Activated CD4-positive, alpha-beta T cell treated with anti-CD3 and anti-CD28 coated beads for 36 hours (primary cell): ENCODE results near the gene VPS16. TPM values are rescaled to one million over a fixed set of nuclear protein-coding genes. Genes with fewer than 3 reads are reported as not detected.
A peak's percentile ranks its signal among the peaks of the same experiment; 100 is the strongest.
"Not testable (repeated sequence)": the region's sequence is repeated elsewhere in the genome, so short reads cannot be mapped to it uniquely, and the experiment has no call there.

ENCODE experiments used
- ATAC-seq: fragments of 200-7000 bp; cut with Tn5 transposase; one replicate; pipeline ENCODE4 v1.10.0; 2021; ENCODE audit warnings: mild to moderate bottlenecking, moderate library complexity
- CTCF ChIA-PET: fragments of 350-600 bp; sonication (Branson Sonifier 250); formaldehyde crosslinking; loops from one replicate; lab custom pipeline; 2021; ENCODE audit warnings: antibody characterized with exemption; lab: Charles Lee
- POLR2A ChIA-PET: fragments of 350-600 bp; sonication (Branson Sonifier 250); formaldehyde crosslinking; loops from one replicate; lab custom pipeline; 2021; ENCODE audit warnings: antibody characterized with exemption, inconsistent platforms; lab: Charles Lee
- DNase-seq: peaks from one replicate; pipeline ENCODE4 v3.0.0-alpha.2; 2020
- H3K27ac Mint-ChIP-seq: one replicate; pipeline ENCODE4 v1.8.0; 2021; ENCODE audit warnings: mixed read lengths
- H3K27me3 Mint-ChIP-seq: one replicate; pipeline ENCODE4 v1.8.0; 2021; ENCODE audit warnings: mixed read lengths
- H3K36me3 Mint-ChIP-seq: one replicate; pipeline ENCODE4 v1.8.0; 2021; ENCODE audit warnings: low read depth, mixed read lengths
- H3K4me1 Mint-ChIP-seq: one replicate; pipeline ENCODE4 v1.8.0; 2021; ENCODE audit warnings: mixed read lengths
- H3K4me3 Mint-ChIP-seq: one replicate; pipeline ENCODE4 v1.8.0; 2021; ENCODE audit warnings: mild to moderate bottlenecking, moderate library complexity, mixed read lengths
- H3K9me3 Mint-ChIP-seq: one replicate; pipeline ENCODE4 v1.8.0; 2021; ENCODE audit warnings: low read depth, mixed read lengths
- intact Hi-C, 2 experiments: fragments of 100-400 bp; cut with DNase I in 1 of 2; cut with micrococcal nuclease in 1 of 2; formaldehyde crosslinking; loops; one replicate each; pipeline versions ENCODE4 v1.14.2 to v1.15.1; 2022 to 2024; cut with DNase I, micrococcal nuclease
- total RNA-seq, 2 experiments: library from RNA; stranded (reverse); gene quantifications; one replicate each; pipeline ENCODE4 v1.2.3, GENCODE V29; 2021

The VPS16 gene
- total RNA-seq, 2 experiments from 2014 or later = 32.3 to 47.6 TPM

- ATAC-seq = no peak
- Mint-ChIP-seq H3K27me3 (no peaks in the 10 kb centered on the region), H3K36me3 (peaks cover 20% of the 10 kb centered on the region), H3K4me3 (no peak overlapping the region), H3K4me1 (peaks cover 67% of the 10 kb centered on the region), H3K27ac (peak overlapping the region; percentile 52), H3K9me3 (no peaks in the 10 kb centered on the region)
- ChIA-PET POLR2A (interaction anchor here (0.6 kb wide), 3 partner anchors 30 to 151 kb away, joined by 3 to 4 read pairs (median 3); no protein-coding TSS in a partner anchor), CTCF (interaction anchor here (0.7 to 1.8 kb wide), 3 partner anchors 9 to 192 kb away, joined by 3 to 6 read pairs (median 3); no protein-coding TSS in a partner anchor)
- no peak for DNase-seq
- intact Hi-C loops = no loop called here
Measured at GRCh38 chr20:2888224-2888955, 47.8 kb downstream of the VPS16 start.

GRCh38 chr20:2889209-2889608 is 48.7 kb downstream of the VPS16 start:
- ChIA-PET POLR2A (interaction anchor here (0.6 kb wide), 1 partner anchor 29 kb away, joined by 4 read pairs; no protein-coding TSS in a partner anchor), CTCF (interaction anchor here (1.0 kb wide), 1 partner anchor 114 kb away, joined by 3 read pairs; no protein-coding TSS in a partner anchor)
- H3K4me1 Mint-ChIP-seq = peaks cover 61% of the 10 kb centered on the region
- H3K27me3 Mint-ChIP-seq = no peaks in the 10 kb centered on the region
- no peak for ATAC-seq
- peaks cover 19% of the 10 kb centered on the region for H3K36me3 Mint-ChIP-seq
- H3K27ac Mint-ChIP-seq = no peak overlapping the region
- peaks cover 1% of the 10 kb centered on the region for H3K9me3 Mint-ChIP-seq
- DNase-seq = no peak
- no peak overlapping the region for H3K4me3 Mint-ChIP-seq
- intact Hi-C loops = no loop called here

GRCh38 chr20:2889797-2890196 is 49.3 kb downstream of the VPS16 start:
- Mint-ChIP-seq H3K4me1 (peaks cover 55% of the 10 kb centered on the region), H3K27ac (no peak overlapping the region), H3K9me3 (peaks cover 2% of the 10 kb centered on the region), H3K4me3 (no peak overlapping the region), H3K27me3 (no peaks in the 10 kb centered on the region), H3K36me3 (peaks cover 20% of the 10 kb centered on the region)
- DNase-seq = no peak
- ChIA-PET POLR2A (no interaction called here), CTCF (interaction anchor here (0.6 to 1.2 kb wide), 3 partner anchors 15 to 1530 kb away, joined by 3 read pairs; no protein-coding TSS in a partner anchor)
- ATAC-seq = no peak
- intact Hi-C loops = loop anchor here in 1 of 2 experiments (10.0 kb wide), 1 partner anchor 55 kb away; no protein-coding TSS in a partner anchor

DNA sequence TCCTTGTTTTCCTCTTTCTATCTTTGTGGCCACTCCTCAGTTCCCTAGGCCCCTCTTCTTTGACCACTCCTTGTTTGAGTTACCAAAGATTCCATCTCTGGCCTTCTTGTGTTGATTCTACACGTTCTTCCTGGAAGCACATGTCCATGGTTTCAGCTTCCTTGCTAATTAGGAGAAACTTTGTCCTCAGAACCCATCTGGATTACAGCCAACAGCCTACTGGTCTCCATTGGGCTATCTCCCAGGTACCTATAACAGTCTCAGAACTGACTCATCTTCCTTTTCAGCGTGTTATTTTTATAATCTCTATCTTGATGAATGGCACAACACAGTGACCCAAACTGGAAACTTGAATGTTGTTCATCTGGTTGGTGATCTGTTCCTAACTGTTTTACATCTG is 50.2 kb downstream of the VPS16 start:
- Mint-ChIP-seq H3K4me3 (no peak overlapping the region), H3K27ac (peak overlapping the region; percentile 59), H3K4me1 (peaks cover 45% of the 10 kb centered on the region), H3K9me3 (peaks cover 2% of the 10 kb centered on the region), H3K27me3 (no peaks in the 10 kb centered on the region), H3K36me3 (peaks cover 20% of the 10 kb centered on the region)
- intact Hi-C loops = loop anchor here in 1 of 2 experiments (10.0 kb wide), 1 partner anchor 54 kb away; no protein-coding TSS in a partner anchor
- ChIA-PET POLR2A (no interaction called here), CTCF (interaction anchor here (1.2 kb wide), 1 partner anchor 16 kb away, joined by 3 read pairs; no protein-coding TSS in a partner anchor)
- peak; percentile 39 for ATAC-seq
- DNase-seq = no peak

DNA sequence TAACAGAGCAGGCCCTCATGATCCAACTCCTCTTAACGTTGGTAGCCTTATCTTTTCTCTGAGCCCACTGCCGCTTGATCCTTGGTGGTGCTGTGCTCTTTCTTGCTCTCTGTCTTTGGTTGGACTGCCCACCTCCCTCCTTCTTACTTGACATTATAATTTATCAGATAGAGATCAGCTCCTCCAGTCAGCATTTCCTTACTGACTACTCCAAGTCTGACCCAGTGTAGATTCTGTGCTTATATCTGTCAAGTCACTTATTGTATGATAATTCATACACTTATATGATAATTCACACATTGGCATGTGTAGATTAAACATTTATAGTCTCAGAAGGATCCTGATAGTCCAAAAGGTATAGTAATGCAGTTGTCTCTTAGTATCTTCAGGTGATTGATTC is 50.8 kb downstream of the VPS16 start:
- ATAC-seq (no peak), DNase-seq (no peak)
- Mint-ChIP-seq H3K36me3 (peaks cover 22% of the 10 kb centered on the region), H3K4me3 (no peak overlapping the region), H3K27me3 (no peaks in the 10 kb centered on the region), H3K4me1 (peaks cover 42% of the 10 kb centered on the region), H3K9me3 (peaks cover 2% of the 10 kb centered on the region), H3K27ac (peak overlapping the region; percentile 59)
- intact Hi-C loops = loop anchor here in 1 of 2 experiments (10.0 kb wide), 1 partner anchor 53 kb away; no protein-coding TSS in a partner anchor
- ChIA-PET CTCF (no interaction called here), POLR2A (no interaction called here)

DNA sequence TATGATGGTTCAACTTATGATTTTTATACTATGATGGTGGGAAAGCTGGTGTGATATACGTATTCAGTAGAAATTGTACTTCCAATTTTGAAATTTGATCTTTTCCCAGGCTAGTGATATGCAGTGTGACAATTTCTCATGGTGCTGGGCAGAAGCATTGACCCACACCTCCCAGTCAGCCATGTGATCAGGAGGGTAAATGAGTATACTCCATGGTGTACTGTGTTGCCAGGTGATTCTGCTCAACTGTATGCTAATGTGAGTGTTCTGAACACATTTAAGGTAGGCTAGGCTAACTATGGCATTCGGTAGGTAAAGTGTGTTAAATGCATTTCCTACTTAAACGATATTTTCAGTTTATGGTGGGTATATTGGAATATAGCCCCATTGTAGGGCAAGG is 51.8 kb downstream of the VPS16 start:
- DNase-seq = no peak
- Mint-ChIP-seq H3K4me3 (no peak overlapping the region), H3K36me3 (peaks cover 25% of the 10 kb centered on the region), H3K4me1 (peaks cover 45% of the 10 kb centered on the region), H3K27me3 (no peaks in the 10 kb centered on the region), H3K9me3 (peaks cover 2% of the 10 kb centered on the region), H3K27ac (no peak overlapping the region)
- intact Hi-C loops = loop anchor here in 1 of 2 experiments (10.0 kb wide), 1 partner anchor 52 kb away; no protein-coding TSS in a partner anchor
- ATAC-seq = no peak
- ChIA-PET CTCF (interaction anchor here (0.6 kb wide), 1 partner anchor 441 kb away, joined by 4 read pairs; no protein-coding TSS in a partner anchor), POLR2A (interaction anchor here (0.6 kb wide), 1 partner anchor 21 kb away, joined by 3 read pairs; no protein-coding TSS in a partner anchor)

DNA sequence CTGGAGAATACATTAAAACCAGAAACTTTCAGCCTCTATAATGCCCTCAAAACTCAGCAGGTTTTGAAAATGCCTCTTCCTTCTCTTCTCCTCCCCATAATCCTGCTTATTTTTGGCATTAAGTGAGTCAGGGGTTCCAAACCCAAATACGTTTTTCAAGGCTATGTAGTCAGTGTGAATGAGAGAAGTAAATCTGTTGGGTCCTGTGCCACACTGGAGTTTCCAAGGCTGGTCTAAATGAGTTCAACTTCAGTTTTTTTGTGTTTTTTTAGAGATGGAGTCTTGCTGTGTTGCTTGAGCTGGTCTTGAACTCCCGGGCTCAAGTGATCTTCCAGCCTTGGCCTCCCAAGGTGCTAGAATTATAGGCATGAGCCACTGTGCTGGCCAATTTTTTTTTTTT is 53.7 kb downstream of the VPS16 start:
- Mint-ChIP-seq H3K4me3 (no peak overlapping the region), H3K4me1 (peaks cover 39% of the 10 kb centered on the region), H3K27ac (no peak overlapping the region), H3K36me3 (peaks cover 21% of the 10 kb centered on the region), H3K27me3 (no peaks in the 10 kb centered on the region), H3K9me3 (peaks cover 2% of the 10 kb centered on the region)
- ATAC-seq (no peak), DNase-seq (no peak)
- POLR2A ChIA-PET = no interaction called here
- intact Hi-C loops = loop anchor here in 1 of 2 experiments (10.0 kb wide), 1 partner anchor 51 kb away; no protein-coding TSS in a partner anchor
- CTCF ChIA-PET = interaction anchor here (0.7 kb wide), 1 partner anchor 29 kb away, joined by 5 read pairs; no protein-coding TSS in a partner anchor

- intact Hi-C loops = loop anchor here in 1 of 2 experiments (10.0 kb wide), 1 partner anchor 50 kb away; no protein-coding TSS in a partner anchor
- H3K27ac Mint-ChIP-seq, POLR2A ChIA-PET, H3K9me3 Mint-ChIP-seq, H3K27me3 Mint-ChIP-seq, DNase-seq, ATAC-seq, H3K4me3 Mint-ChIP-seq: not testable (repeated sequence)
- CTCF ChIA-PET = interaction anchor here (0.7 to 1.2 kb wide), 2 partner anchors 9 to 324 kb away, joined by 3 read pairs; no protein-coding TSS in a partner anchor
- Mint-ChIP-seq H3K36me3 (peaks cover 23% of the 10 kb centered on the region), H3K4me1 (peaks cover 41% of the 10 kb centered on the region)
Measured at GRCh38 chr20:2895154-2895553, 54.6 kb downstream of the VPS16 start.

DNA sequence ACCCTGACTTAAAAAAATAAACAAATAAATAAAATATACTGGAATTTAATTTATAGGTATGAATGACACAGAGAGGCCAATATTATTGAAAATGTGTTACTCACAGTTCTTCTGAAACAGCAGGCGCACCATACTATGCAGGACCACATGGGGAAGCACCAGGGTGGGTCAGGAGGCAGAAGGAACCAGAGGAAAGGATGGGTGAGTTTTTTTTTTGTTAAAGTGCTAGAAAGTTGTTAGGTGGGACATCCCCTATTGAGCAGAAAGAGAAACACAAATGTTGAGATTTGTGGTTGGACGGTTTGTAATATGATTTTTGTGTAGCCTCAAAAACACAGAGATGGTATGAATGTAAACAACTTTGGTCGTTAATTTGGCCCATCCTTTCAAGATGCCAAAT is 58.7 kb downstream of the VPS16 start:
- Mint-ChIP-seq H3K27me3 (no peaks in the 10 kb centered on the region), H3K4me3 (no peak overlapping the region), H3K9me3 (peaks cover under 1% of the 10 kb centered on the region), H3K27ac (no peak overlapping the region), H3K36me3 (peaks cover 14% of the 10 kb centered on the region), H3K4me1 (peaks cover 40% of the 10 kb centered on the region)
- intact Hi-C loops = loop anchor here in 1 of 2 experiments (1.0 to 10.0 kb wide), 2 partner anchors 12 to 46 kb away; no protein-coding TSS in a partner anchor
- CTCF ChIA-PET = interaction anchor here (0.8 kb wide), 1 partner anchor 154 kb away, joined by 3 read pairs; no protein-coding TSS in a partner anchor
- POLR2A ChIA-PET = no interaction called here
- peak; percentile 61 for DNase-seq
- ATAC-seq = peak; percentile 94

DNA sequence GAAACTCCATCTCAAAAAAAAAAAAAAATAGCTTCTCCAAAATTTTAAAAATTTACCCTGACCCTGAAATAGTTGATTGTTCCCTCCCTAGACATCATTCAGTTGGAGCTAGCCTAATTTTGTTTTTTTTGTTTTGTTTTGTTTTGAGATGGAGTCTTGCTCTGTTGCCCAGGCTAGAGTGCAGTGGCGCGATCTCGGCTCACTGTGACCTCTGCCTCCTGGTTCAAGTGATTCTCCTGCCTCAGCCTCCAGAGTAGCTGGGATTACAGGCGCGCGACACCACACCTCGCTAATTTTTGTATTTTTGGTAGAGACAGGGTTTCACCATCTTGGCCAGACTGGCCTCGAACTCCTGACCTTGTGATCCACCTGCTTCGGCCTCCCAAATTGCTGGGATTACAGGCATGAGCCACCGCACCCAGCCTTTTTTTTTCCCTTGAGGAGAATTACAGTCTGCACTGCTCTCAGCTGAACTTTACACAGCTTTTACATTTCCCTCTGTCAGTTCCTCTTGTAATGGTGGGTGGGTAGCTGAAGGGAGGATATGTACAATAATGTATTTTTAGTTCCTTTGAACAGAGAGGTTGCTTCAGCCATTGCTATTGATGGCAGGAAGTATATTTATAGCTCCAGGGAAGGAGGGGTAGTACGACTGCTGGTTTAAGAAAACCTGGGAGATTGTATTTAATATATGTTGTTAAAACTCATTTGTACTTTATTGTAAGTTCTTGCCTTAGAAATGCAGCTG is 60.5 kb downstream of the VPS16 start:
- H3K27me3 Mint-ChIP-seq = no peaks in the 10 kb centered on the region
- ChIA-PET POLR2A (interaction anchor here (0.9 to 1.2 kb wide), 2 partner anchors 10 kb away, joined by 3 read pairs; no protein-coding TSS in a partner anchor), CTCF (interaction anchor here (0.6 to 2.6 kb wide), 9 partner anchors 11 to 257 kb away, joined by 3 to 6 read pairs (median 4); no protein-coding TSS in a partner anchor)
- H3K4me3 Mint-ChIP-seq = no peak overlapping the region
- intact Hi-C loops = no loop called here
- DNase-seq = no peak
- peaks cover 40% of the 10 kb centered on the region for H3K4me1 Mint-ChIP-seq
- no peak overlapping the region for H3K27ac Mint-ChIP-seq
- no peaks in the 10 kb centered on the region for H3K9me3 Mint-ChIP-seq
- no peak for ATAC-seq
- H3K36me3 Mint-ChIP-seq = peaks cover 7% of the 10 kb centered on the region
